ENCODE results near the gene SLC6A18. TPM values are rescaled to one million over a fixed set of nuclear protein-coding genes. Genes with fewer than 3 reads are reported as not detected.

The SLC6A18 gene
- total RNA-seq, 1 experiment from 2014 or later = not detected

DNA sequence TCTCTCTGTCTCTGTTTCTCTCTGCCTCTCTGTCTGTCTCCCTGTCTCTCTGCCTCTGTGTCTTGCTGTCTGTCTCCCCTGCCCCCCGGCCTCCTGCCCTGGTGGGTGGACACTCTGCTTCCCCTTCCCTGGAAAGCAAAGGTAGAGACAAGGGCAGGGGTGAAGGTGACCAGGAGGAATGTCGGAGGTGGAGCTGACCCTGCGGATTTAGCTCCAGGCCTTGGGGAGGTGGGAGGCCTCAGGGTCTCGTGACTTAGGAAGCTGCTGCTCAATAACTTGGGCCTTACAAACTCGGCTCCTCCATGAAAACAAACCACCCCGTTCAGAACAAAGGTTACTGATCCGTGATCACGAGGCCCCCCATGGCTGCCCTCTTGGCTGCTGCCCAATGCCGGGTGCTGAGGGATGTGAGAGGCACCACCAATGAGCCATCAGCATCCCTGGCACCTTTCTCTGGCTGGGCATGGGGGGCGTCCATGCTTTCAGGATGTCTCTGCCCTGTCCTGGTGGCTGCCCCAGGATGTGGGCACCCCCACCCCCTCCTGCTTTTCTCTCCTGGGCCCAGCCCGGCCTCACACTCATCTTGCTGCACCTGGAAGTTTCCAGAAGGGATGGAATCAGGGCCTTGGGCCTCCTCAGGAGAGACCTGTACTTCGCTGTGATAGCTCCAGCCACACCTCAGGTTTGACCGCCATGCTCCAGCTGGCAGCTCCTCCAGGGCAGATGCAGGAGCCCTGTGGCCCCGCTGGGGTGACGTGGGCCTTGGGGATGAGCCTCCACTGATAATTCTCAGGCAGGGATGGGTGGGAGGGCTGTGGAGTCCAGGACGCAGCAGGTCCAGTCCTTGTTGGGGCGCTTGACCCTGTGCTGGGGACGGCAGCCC lies 38.6 kb upstream of the SLC6A18 start:
- DNase-seq (ENCODE audit: extremely low read depth, low read depth) = no peak

- no peak for DNase-seq (ENCODE audit: extremely low read depth, low read depth)
Measured at GRCh38 chr5:1187234-1187949, 37.8 kb upstream of the SLC6A18 start.

GRCh38 chr5:1187950-1188334 lies 37.2 kb upstream of the SLC6A18 start:
- no peak for DNase-seq (ENCODE audit: extremely low read depth, low read depth)

DNA sequence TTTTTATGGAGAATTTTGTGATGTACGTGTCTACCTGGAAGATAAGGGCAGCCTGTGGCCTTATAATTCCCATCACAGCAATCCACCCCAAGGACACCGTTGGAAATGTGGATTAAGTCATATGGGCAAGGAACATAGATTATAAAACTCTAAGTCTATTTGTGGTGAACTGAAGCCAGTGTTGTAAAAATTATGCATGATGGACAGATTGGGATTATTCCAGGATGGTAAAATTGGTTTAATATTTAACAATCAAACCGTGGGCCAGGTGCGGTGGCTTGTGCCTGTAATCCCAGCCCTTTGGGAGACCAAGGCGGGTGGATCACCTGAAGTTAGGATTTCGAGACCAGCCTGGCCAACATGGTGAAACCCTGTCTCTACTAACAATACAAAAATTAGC lies 36.7 kb upstream of the SLC6A18 start:
- no peak for DNase-seq (ENCODE audit: extremely low read depth, low read depth)

- no peak for DNase-seq (ENCODE audit: extremely low read depth, low read depth)
Measured at GRCh38 chr5:1189269-1189668, 35.9 kb upstream of the SLC6A18 start.

GRCh38 chr5:1190278-1190677 lies 34.9 kb upstream of the SLC6A18 start:
- no peak for DNase-seq (ENCODE audit: extremely low read depth, low read depth)

GRCh38 chr5:1190837-1191239 lies 34.3 kb upstream of the SLC6A18 start:
- no peak for DNase-seq (ENCODE audit: extremely low read depth, low read depth)

DNA sequence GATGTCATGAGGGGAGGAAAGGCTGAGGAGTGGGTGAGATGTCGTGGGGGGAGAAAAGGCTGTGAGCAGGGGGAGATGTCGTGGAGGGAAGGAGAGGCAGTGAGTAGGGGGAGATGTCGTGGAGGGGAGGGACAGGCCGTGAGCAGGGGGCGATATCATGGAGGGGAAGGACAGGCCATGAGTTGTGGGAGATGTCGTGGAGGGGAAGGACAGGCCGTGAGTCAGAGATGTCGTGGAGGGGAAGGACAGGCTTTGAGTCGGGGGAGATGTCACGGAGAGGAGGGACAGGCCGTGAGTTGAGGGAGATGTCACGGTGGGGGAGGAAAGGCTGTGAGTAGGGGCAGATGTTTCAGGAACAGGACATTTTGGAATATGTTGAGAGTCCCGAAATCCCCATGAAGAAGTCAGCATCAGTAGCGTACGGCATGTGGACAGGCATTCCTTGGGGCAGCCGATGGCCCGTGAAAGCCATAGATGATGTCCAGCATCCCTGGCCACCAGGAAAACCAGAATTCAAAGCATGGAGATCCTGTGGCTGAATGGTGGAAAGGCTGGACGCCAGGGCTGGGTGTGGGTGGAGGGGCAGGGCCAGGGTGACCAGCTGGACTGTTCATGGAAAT lies 32.1 kb upstream of the SLC6A18 start:
- no peak for DNase-seq (ENCODE audit: extremely low read depth, low read depth)

GRCh38 chr5:1193591-1193985 lies 31.6 kb upstream of the SLC6A18 start:
- no peak for DNase-seq (ENCODE audit: extremely low read depth, low read depth)

GRCh38 chr5:1194378-1194777 lies 30.8 kb upstream of the SLC6A18 start:
- DNase-seq (ENCODE audit: extremely low read depth, low read depth) = no peak

GRCh38 chr5:1195439-1195838 lies 29.7 kb upstream of the SLC6A18 start:
- no peak for DNase-seq (ENCODE audit: extremely low read depth, low read depth)

- DNase-seq (ENCODE audit: extremely low read depth, low read depth) = no peak
Measured at GRCh38 chr5:1195916-1196315, 29.3 kb upstream of the SLC6A18 start.

DNA sequence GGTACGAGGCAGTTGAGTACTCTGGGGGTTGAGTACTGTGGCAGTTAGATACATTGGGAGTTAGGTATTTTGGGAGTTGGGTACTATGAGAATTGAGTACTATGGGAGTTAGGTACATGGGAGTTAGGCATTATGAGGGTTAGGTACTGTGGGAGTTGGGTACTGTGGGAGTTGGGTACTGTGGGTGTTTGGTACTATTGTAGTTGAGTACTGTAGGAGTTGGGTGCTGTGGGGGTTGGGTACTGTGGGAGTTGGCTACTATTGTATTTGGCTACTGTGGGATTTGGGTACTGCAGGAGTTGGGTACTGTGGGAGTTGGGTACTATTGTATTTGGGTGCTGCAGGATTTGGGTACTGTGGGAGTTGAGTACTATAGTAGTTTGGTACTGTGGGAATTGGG lies 28.6 kb upstream of the SLC6A18 start:
- no peak for DNase-seq (ENCODE audit: extremely low read depth, low read depth)

- no peak for DNase-seq (ENCODE audit: extremely low read depth, low read depth)
Measured at GRCh38 chr5:1197876-1198666, 27.1 kb upstream of the SLC6A18 start.

DNA sequence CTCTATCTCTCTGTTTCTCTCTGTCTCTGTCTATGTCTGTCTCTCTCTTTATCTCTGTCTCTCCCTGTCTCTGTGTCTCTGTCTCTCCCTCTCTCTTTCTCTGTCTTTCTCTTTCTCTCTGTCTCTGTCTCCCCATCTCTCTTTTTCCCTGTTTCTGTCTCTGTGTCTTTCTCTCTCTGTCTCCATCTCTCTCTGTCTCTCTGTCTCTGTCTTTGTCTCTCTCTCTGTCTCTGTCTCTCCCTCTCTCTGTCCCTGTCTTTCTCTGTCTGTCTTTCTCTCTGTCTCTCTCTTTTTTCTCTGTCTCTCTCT lies 25.9 kb upstream of the SLC6A18 start:
- no peak for DNase-seq (ENCODE audit: extremely low read depth, low read depth)

DNA sequence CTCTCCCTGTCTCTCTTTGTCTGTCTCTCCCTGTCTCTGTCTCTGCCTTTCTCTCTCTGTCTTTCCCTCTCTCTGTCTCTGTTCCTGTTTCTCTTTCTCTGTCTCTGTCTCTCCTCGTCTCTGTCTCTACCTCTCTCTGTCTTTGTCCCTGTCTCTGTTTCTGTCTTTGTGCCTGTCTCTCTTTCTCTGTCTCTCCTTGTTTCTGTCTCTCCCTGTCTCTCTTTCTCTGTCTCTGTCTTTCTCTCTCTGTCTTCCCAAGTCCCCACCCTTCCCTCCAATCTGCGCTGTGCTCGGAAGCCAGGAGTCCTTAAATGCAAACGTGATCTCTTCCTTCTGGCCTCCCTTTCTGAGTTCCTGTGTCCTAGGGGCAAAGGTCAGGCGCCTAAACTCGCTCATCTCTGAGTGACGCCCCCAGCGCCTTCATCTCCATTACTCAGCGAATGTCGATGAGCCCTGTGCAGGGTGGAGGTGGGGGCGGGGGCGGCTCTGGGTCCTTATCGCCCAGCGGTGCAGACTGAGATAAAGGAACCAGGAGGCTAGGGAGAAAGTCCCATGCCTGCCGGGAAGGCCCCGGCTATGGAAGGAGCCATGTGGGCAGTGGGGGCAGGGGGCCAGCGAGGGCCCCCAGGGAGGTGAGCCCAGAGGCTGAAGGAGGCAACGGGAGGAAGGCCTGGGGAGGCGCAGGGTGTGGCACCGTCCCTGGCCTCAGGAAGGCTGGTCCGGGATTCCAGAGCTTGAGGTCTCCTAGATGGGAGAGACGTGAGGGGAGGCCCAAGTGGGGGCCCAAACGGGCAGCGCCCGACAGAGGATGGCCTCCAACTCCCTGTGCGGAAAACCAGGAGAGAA lies 25.3 kb upstream of the SLC6A18 start:
- DNase-seq (ENCODE audit: extremely low read depth, low read depth) = no peak

- no peak for DNase-seq (ENCODE audit: extremely low read depth, low read depth)
Measured at GRCh38 chr5:1200495-1201326, 24.5 kb upstream of the SLC6A18 start.

- DNase-seq (ENCODE audit: extremely low read depth, low read depth) = no peak
Measured at GRCh38 chr5:1201327-1202025, 23.7 kb upstream of the SLC6A18 start, which contains the start of gene SLC6A19. SLC6A19 (plus strand) TSS chr5:1201595; CDS start chr5:1201651, 56 bp downstream.

Measured in NCI-H460 (cell line).